ENCODE measurements around the gene KRTAP5-11. TPM values are rescaled to one million over a fixed set of nuclear protein-coding genes. Genes with fewer than 3 reads are reported as not detected.

Gene KRTAP5-11
- polyA plus RNA-seq, 5 donors: 0.33 to 0.37 TPM; not detected in 3

Other genes starting within 250 kb of the KRTAP5-11 start
- 10 to 100 TPM; 17.5 to 38.5 (median 25.9) TPM for gene DHCR7, start 134.5 kb downstream of the KRTAP5-11 start, polyA plus RNA-seq (ENCODE audit: insufficient read depth in 1 of 5, insufficient read length in 5 of 5, low replicate concordance in 1 of 5)
- 10 to 100 TPM; 44.4 to 81.0 (median 64.1) TPM for gene NADSYN1, start 129.7 kb downstream of the KRTAP5-11 start, polyA plus RNA-seq (ENCODE audit: insufficient read depth in 1 of 5, insufficient read length in 5 of 5, low replicate concordance in 1 of 5)
- under 1 TPM in 2 of 5 donors, not detected in 3; 0.13 to 0.17 TPM for gene KRTAP5-7, start 55.6 kb downstream of the KRTAP5-11 start, polyA plus RNA-seq (ENCODE audit: insufficient read depth in 1 of 5, insufficient read length in 5 of 5, low replicate concordance in 1 of 5)
- under 1 TPM in 1 of 5 donors, not detected in 4; 0.15 TPM for gene KRTAP5-8, start 44.9 kb downstream of the KRTAP5-11 start, polyA plus RNA-seq (ENCODE audit: insufficient read depth in 1 of 5, insufficient read length in 5 of 5, low replicate concordance in 1 of 5)
- gene KRTAP5-9, start 34.5 kb downstream of the KRTAP5-11 start, polyA plus RNA-seq (ENCODE audit: insufficient read depth in 1 of 5, insufficient read length in 5 of 5, low replicate concordance in 1 of 5): under 1 TPM; 0.13 to 0.57 (median 0.34) TPM
- gene KRTAP5-10, start 17.3 kb downstream of the KRTAP5-11 start, polyA plus RNA-seq (ENCODE audit: insufficient read depth in 1 of 5, insufficient read length in 5 of 5, low replicate concordance in 1 of 5): under 1 TPM in 4 of 5 donors, not detected in 1; 0.10 to 0.22 (median 0.19) TPM